CD14-positive monocyte (primary cell): Measurements from ENCODE around the gene ZCCHC8. TPM values are rescaled to one million over a fixed set of nuclear protein-coding genes. Genes with fewer than 3 reads are reported as not detected.
A peak's percentile ranks its signal among the peaks of the same experiment; 100 is the strongest.
"Not testable (repeated sequence)": the region's sequence is repeated elsewhere in the genome, so short reads cannot be mapped to it uniquely, and the experiment has no call there.

Experiments used
- DNase-seq, 3 donors: peaks; one replicate each; pipeline ENCODE4 v3.0.0-alpha.2; 2011 to 2022
- H2AFZ ChIP-seq: 2 replicates; pipeline ENCODE4 v1.6.0; 2012; ENCODE audit warnings: mild to moderate bottlenecking, low read depth, low read length, inconsistent platforms; ENCODE audit not compliant: insufficient read depth, poor library complexity, severe bottlenecking
- H3K27ac ChIP-seq, 2 donors: 1 replicate in 1 of 2; 2 replicates in 1 of 2; pipeline ENCODE4 v1.5.1; 2012 to 2013; ENCODE audit warnings: low read length in 2 of 2, control low read depth in 1 of 2, inconsistent platforms in 1 of 2, low read depth in 1 of 2, mild to moderate bottlenecking in 1 of 2
- H3K27me3 ChIP-seq, 2 donors: one replicate each; pipeline versions ENCODE4 v1.6.0 to v1.6.1; 2011 to 2013; ENCODE audit warnings: low read length in 2 of 2; ENCODE audit not compliant: control insufficient read depth in 2 of 2, insufficient read depth in 2 of 2
- H3K36me3 ChIP-seq, 2 donors: replicated peaks in 1 of 2; 1 replicate in 1 of 2; 2 replicates in 1 of 2; pipeline versions ENCODE4 v1.5.1 to v1.6.1; 2012 to 2013; ENCODE audit warnings: low read length in 2 of 2, control low read depth in 1 of 2, inconsistent platforms in 1 of 2, mild to moderate bottlenecking in 1 of 2; ENCODE audit not compliant: insufficient read depth in 2 of 2, control insufficient read depth in 1 of 2
- H3K4me1 ChIP-seq, 2 donors: 1 replicate in 1 of 2; 2 replicates in 1 of 2; pipeline versions ENCODE4 v1.5.1 to v1.6.1; 2012 to 2013; ENCODE audit warnings: low read length in 2 of 2, control low read depth in 1 of 2, inconsistent platforms in 1 of 2, mild to moderate bottlenecking in 1 of 2, moderate library complexity in 1 of 2; ENCODE audit not compliant: insufficient read depth in 2 of 2, control insufficient read depth in 1 of 2
- H3K4me2 ChIP-seq: replicated peaks from 2 replicates; pipeline ENCODE3; 2012; ENCODE audit warnings: low read length, moderate library complexity, mild to moderate bottlenecking; ENCODE audit not compliant: poor library complexity, severe bottlenecking; ENCODE audit errors: extremely low read depth
- H3K4me3 ChIP-seq, 3 experiments: fragments of 200-600 bp in 1 of 3; sonication (generic) in 1 of 3; replicated peaks in 1 of 3; 1 replicate in 2 of 3; 2 replicates in 1 of 3; pipeline ENCODE4 v1.5.1; 2011 to 2013; ENCODE audit warnings: low read length in 3 of 3, mild to moderate bottlenecking in 3 of 3, control low read depth in 2 of 3, low read depth in 2 of 3, inconsistent platforms in 1 of 3, moderate library complexity in 1 of 3
- H3K79me2 ChIP-seq: 2 replicates; pipeline ENCODE4 v1.6.0; 2012; ENCODE audit warnings: mild to moderate bottlenecking, control low read depth, inconsistent platforms, low read length, moderate library complexity; ENCODE audit not compliant: insufficient read depth
- H3K9ac ChIP-seq: 2 replicates; pipeline ENCODE4 v1.6.0; 2017; ENCODE audit warnings: low read length, mild to moderate bottlenecking; ENCODE audit not compliant: insufficient read depth, poor library complexity, severe bottlenecking
- H3K9me3 ChIP-seq, 2 donors: replicated peaks in 1 of 2; 1 replicate in 1 of 2; 2 replicates in 1 of 2; pipeline versions ENCODE4 v1.5.1 to v1.6.1; 2012 to 2013; ENCODE audit warnings: low read length in 2 of 2, control low read depth in 1 of 2; ENCODE audit not compliant: control insufficient read depth in 1 of 2, insufficient read depth in 1 of 2
- H4K20me1 ChIP-seq: 2 replicates; pipeline ENCODE4 v1.6.0; 2012; ENCODE audit warnings: mild to moderate bottlenecking, low read length, control low read depth, moderate library complexity; ENCODE audit not compliant: insufficient read depth
- H3K27ac Mint-ChIP-seq, 7 donors: one replicate each; pipeline ENCODE4 v1.8.0; 2020; ENCODE audit warnings: mild to moderate bottlenecking in 7 of 7, mixed read lengths in 7 of 7, moderate library complexity in 6 of 7, inconsistent platforms in 2 of 7
- H3K27me3 Mint-ChIP-seq, 3 donors: one replicate each; pipeline ENCODE4 v1.8.0; 2021 to 2022; ENCODE audit warnings: low read depth in 3 of 3, mild to moderate bottlenecking in 3 of 3, mixed read lengths in 3 of 3, moderate library complexity in 3 of 3, inconsistent platforms in 1 of 3
- H3K36me3 Mint-ChIP-seq, 2 donors: one replicate each; pipeline ENCODE4 v1.8.0; 2020; ENCODE audit warnings: mixed read lengths in 2 of 2, inconsistent platforms in 1 of 2, mild to moderate bottlenecking in 1 of 2
- H3K4me1 Mint-ChIP-seq: one replicate; pipeline ENCODE4 v1.8.0; 2020; ENCODE audit warnings: mild to moderate bottlenecking, mixed read lengths
- H3K4me3 Mint-ChIP-seq, 2 donors: one replicate each; pipeline ENCODE4 v1.8.0; 2020; ENCODE audit warnings: mild to moderate bottlenecking in 2 of 2, mixed read lengths in 2 of 2, moderate library complexity in 1 of 2
- H3K9me3 Mint-ChIP-seq, 7 donors: one replicate each; pipeline ENCODE4 v1.8.0; 2020 to 2022; ENCODE audit warnings: mixed read lengths in 7 of 7, mild to moderate bottlenecking in 6 of 7, moderate library complexity in 6 of 7, inconsistent platforms in 2 of 7
- WGBS: methylation state at CpG from one replicate; pipeline ENCODE4 v1.1.5; 2013; ENCODE audit warnings: missing lambda C conversion rate; ENCODE audit not compliant: insufficient coverage; 5-methylcytosine and 5-hydroxymethylcytosine counted together
- intact Hi-C, 2 donors: fragments of 100-400 bp; cut with micrococcal nuclease; formaldehyde crosslinking; loops; one replicate each; pipeline versions ENCODE4 v1.15.0 to v1.15.1; 2023
- polyA plus RNA-seq, 3 donors: library from polyadenylated mRNA; depleted of rRNA in 1 of 3; unstranded in 2 of 3; stranded (reverse) in 1 of 3; fragments of 300-500 nt in 2 of 3; fragments of >200 nt in 1 of 3; fragmentation: Illumina TruSeq in 2 of 3; gene quantifications; 1 replicate in 2 of 3; 2 replicates in 1 of 3; pipeline ENCODE4 v1.2.3, GENCODE V29; 2012 to 2021
- TF ChIP-seq, protein P1 (sequence below): fragments of 200-600 bp; IDR thresholded peaks from one replicate; pipeline ENCODE4 v1.8.0; 2022; ENCODE audit warnings: antibody characterized with exemption, mild to moderate bottlenecking

The ZCCHC8 gene
- polyA plus RNA-seq, 3 donors: 2.5 to 25.4 (median 5.4) TPM

DNA sequence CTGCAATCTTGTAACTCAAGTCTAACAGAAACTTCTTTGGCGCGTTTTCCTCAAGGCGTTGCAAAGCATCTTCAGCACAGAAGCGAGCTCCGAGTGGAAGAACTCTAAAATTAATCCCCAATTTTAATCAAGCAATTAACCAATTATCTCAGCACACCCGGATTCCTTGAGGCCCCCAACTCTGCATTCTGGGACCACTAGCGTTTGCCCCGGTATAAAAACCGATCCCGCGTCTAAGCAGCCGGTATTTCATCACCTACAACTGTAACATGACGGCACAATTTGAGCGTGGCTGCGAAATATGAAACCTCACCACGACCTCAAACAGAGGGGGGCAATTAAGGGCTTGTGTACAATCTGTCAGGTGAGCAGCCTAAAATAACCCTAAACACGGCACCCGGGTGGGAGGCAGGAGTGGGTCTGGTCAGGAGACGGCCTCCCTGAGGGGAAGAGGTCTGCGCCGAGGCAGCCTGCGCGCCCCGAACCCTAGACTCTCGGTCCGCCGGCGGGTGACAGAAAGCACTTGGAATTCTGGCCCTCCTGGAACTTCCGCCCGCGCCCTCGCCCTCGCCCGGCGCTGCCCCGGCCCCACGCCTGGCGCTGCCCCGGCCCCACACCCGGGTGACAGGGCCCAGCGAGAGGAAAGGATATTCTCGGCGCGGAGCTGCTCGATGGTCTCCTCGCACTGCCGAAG lies 594 bp downstream of the ZCCHC8 start:
- peak; percentile 23 to 54 (median 23) for DNase-seq
- Histone ChIP-seq H3K4me3 (peak overlapping the region; percentile 71 to 99 (median 78)), H4K20me1 (peaks cover 28% of the 10 kb centered on the region), H3K79me2 (peaks cover 62% of the 10 kb centered on the region), H3K9me3 (no peaks in the 10 kb centered on the region), H3K27ac (peak overlapping the region; percentile 84 to 99), H3K4me2 (peak overlapping the region; percentile 89), H3K27me3 (no peaks in the 10 kb centered on the region), H2AFZ (peak overlapping the region; percentile 99), H3K4me1 (peaks cover 24 to 42% of the 10 kb centered on the region in 2 donors), H3K36me3 (peaks cover 26 to 44% of the 10 kb centered on the region in 2 donors), H3K9ac (peak overlapping the region; percentile 98)
- intact Hi-C loops: loop anchor here in 1 of 2 donors (10.0 kb wide), 1 partner anchor 235 kb away; the partner anchor contains the start of gene VPS33A
- WGBS: under 1% methylated on average over 34 of the region's 47 CpGs
- Mint-ChIP-seq H3K36me3 (peaks cover 25 to 42% of the 10 kb centered on the region in 2 donors), H3K27ac (peak overlapping the region; percentile 95 to 99 (median 99)), H3K4me1 (peaks cover 36% of the 10 kb centered on the region), H3K4me3 (peak overlapping the region; percentile 95 to 98), H3K27me3 (peaks cover 0 to 2% (median 0%) of the 10 kb centered on the region in 3 donors), H3K9me3 (peaks cover 0 to 2% (median 0%) of the 10 kb centered on the region in 7 donors)
- TF ChIP-seq, protein P1, sequence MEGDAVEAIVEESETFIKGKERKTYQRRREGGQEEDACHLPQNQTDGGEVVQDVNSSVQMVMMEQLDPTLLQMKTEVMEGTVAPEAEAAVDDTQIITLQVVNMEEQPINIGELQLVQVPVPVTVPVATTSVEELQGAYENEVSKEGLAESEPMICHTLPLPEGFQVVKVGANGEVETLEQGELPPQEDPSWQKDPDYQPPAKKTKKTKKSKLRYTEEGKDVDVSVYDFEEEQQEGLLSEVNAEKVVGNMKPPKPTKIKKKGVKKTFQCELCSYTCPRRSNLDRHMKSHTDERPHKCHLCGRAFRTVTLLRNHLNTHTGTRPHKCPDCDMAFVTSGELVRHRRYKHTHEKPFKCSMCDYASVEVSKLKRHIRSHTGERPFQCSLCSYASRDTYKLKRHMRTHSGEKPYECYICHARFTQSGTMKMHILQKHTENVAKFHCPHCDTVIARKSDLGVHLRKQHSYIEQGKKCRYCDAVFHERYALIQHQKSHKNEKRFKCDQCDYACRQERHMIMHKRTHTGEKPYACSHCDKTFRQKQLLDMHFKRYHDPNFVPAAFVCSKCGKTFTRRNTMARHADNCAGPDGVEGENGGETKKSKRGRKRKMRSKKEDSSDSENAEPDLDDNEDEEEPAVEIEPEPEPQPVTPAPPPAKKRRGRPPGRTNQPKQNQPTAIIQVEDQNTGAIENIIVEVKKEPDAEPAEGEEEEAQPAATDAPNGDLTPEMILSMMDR: no peak

- H3K4me2 ChIP-seq: no peak overlapping the region
- TF ChIP-seq, protein P1: no peak
- no peaks in the 10 kb centered on the region for H3K27me3 ChIP-seq
- peaks cover 0 to 2% (median 0%) of the 10 kb centered on the region in 7 donors for H3K9me3 Mint-ChIP-seq
- no peaks in the 10 kb centered on the region for H3K27me3 Mint-ChIP-seq
- WGBS: 100% methylated on average over 2 of the region's 7 CpGs
- no peak overlapping the region for H2AFZ ChIP-seq
- H3K79me2 ChIP-seq: peaks cover 88% of the 10 kb centered on the region
- peaks cover 25% of the 10 kb centered on the region for H4K20me1 ChIP-seq
- peaks cover 22% of the 10 kb centered on the region for H3K4me1 Mint-ChIP-seq
- H3K4me3 ChIP-seq: no peak overlapping the region
- peak overlapping the region in 4 of 7 donors; percentile 42 to 68 (median 51) for H3K27ac Mint-ChIP-seq
- H3K4me3 Mint-ChIP-seq: no peak overlapping the region
- intact Hi-C loops: no loop called here
- no peak overlapping the region for H3K9ac ChIP-seq
- H3K4me1 ChIP-seq: peaks cover 7 to 19% of the 10 kb centered on the region in 2 donors
- no peak overlapping the region for H3K27ac ChIP-seq
- peaks cover 28 to 56% of the 10 kb centered on the region in 2 donors for H3K36me3 ChIP-seq
- H3K36me3 Mint-ChIP-seq: peaks cover 33 to 56% of the 10 kb centered on the region in 2 donors
- H3K9me3 ChIP-seq: no peaks in the 10 kb centered on the region
- DNase-seq: no peak
Observed at GRCh38 chr12:122495258-122495657, 5.5 kb downstream of the ZCCHC8 start.

DNA sequence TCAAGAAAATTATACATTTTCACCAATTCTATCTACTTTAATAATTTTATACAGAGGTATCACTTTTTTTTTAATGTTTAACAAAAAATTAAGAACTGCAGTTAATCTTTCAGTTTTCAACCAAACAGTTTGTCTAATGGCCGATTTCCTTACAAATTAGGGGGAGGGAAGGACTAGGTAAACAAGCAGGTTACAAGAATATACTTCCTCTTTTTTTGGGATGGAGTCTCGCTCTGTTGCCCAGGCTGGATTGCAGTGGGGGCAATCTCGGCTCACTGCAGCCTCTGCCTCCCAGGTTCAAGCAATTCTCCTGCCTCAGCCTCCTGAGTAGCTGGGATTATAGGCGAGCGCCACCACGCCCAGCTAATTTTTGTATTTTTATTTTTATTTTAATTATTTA lies 7.5 kb downstream of the ZCCHC8 start:
- H3K4me1 Mint-ChIP-seq, H3K4me1 ChIP-seq, H3K27ac ChIP-seq, H3K4me2 ChIP-seq, DNase-seq, H3K4me3 ChIP-seq, H3K9me3 Mint-ChIP-seq, H3K4me3 Mint-ChIP-seq, intact Hi-C loops, H3K27me3 ChIP-seq, H3K27me3 Mint-ChIP-seq, H3K9me3 ChIP-seq, H3K9ac ChIP-seq, H2AFZ ChIP-seq: not testable (repeated sequence)
- peaks cover 25% of the 10 kb centered on the region for H4K20me1 ChIP-seq
- H3K36me3 ChIP-seq: peaks cover 47 to 76% of the 10 kb centered on the region in 2 donors
- H3K36me3 Mint-ChIP-seq: peaks cover 46 to 72% of the 10 kb centered on the region in 2 donors
- peaks cover 68% of the 10 kb centered on the region for H3K79me2 ChIP-seq
- WGBS: no CpG with 5 or more reads among the region's 6 CpGs
- H3K27ac Mint-ChIP-seq: peak overlapping the region in 1 of 7 donors; percentile 57
